Panc1 (cell line): ENCODE measurements around the gene CFAP299. TPM values are rescaled to one million over a fixed set of nuclear protein-coding genes. Genes with fewer than 3 reads are reported as not detected.

ENCODE experiments used
- ATAC-seq: fragments of 200-7000 bp; cut with Tn5 transposase; 2 replicates; pipeline ENCODE4 v1.9.1; 2020; ENCODE audit warnings: mild to moderate bottlenecking, moderate library complexity
- BruUV-seq: library from RNA; stranded (reverse); fragments of 400-500 nt; replicated peaks from 2 replicates; lab custom pipeline; 2021; lab: Mats Ljungman, UMichigan
- CTCF ChIA-PET: fragments of 300-600 bp; sonication (Branson Sonifier 250); formaldehyde crosslinking; loops from one replicate; lab custom pipeline; 2022; ENCODE audit warnings: antibody characterized with exemption; lab: Charles Lee
- POLR2A ChIA-PET: fragments of 300-600 bp; sonication (Branson Sonifier 250); formaldehyde crosslinking; loops from one replicate; lab custom pipeline; 2022; ENCODE audit warnings: antibody characterized with exemption; lab: Charles Lee
- DNase-seq: peaks from one replicate; pipeline ENCODE4 v3.0.0-alpha.2; 2010; ENCODE audit warnings: low read depth, low spot score
- H3K27ac ChIP-seq: 2 replicates; pipeline ENCODE4 v1.5.1; 2011; ENCODE audit warnings: mild to moderate bottlenecking, low read length, inconsistent platforms
- H3K27me3 ChIP-seq: fragments of 200-500 bp; sonication (Bioruptor generic); 2 replicates; pipeline ENCODE4 v1.6.0; 2014; ENCODE audit warnings: low read length, inconsistent platforms; ENCODE audit not compliant: control insufficient read depth, insufficient read depth
- H3K36me3 ChIP-seq: fragments of 200-500 bp; sonication (Bioruptor generic); 2 replicates; pipeline ENCODE4 v1.5.1; 2014; ENCODE audit warnings: inconsistent platforms, mild to moderate bottlenecking, low read length, moderate library complexity; ENCODE audit not compliant: control insufficient read depth, insufficient read depth
- H3K4me1 ChIP-seq: 2 replicates; pipeline ENCODE4 v1.5.1; 2011; ENCODE audit warnings: inconsistent platforms, mild to moderate bottlenecking, low read length, moderate library complexity; ENCODE audit not compliant: control insufficient read depth, insufficient read depth
- H3K4me3 ChIP-seq, 2 experiments: 2 replicates each; pipeline ENCODE4 v1.5.1; 2011 to 2012; ENCODE audit warnings: low read depth in 2 of 2, low read length in 2 of 2, mild to moderate bottlenecking in 2 of 2, inconsistent platforms in 1 of 2, moderate library complexity in 1 of 2
- H3K9me3 ChIP-seq: fragments of 200-500 bp; sonication (Bioruptor generic); 2 replicates; pipeline ENCODE4 v1.5.1; 2014; ENCODE audit warnings: low read depth, mild to moderate bottlenecking, inconsistent platforms, low read length, moderate library complexity; ENCODE audit not compliant: control insufficient read depth, insufficient read depth
- POLR2AphosphoS5 ChIP-seq: IDR thresholded peaks from 2 replicates; pipeline ENCODE4 v1.6.1; 2012; ENCODE audit warnings: mild to moderate bottlenecking, low read depth, low read length, moderate library complexity
- SIN3A ChIP-seq: IDR thresholded peaks from 2 replicates; pipeline ENCODE4 v1.6.1; 2012; ENCODE audit warnings: low read depth, mild to moderate bottlenecking, low read length, moderate library complexity, borderline replicate concordance; ENCODE audit not compliant: insufficient read depth
- TCF7L2 ChIP-seq: IDR thresholded peaks from 2 replicates; pipeline ENCODE4 v1.6.1; 2011; ENCODE audit warnings: mild to moderate bottlenecking, low read depth, low read length, inconsistent platforms
- in situ Hi-C: cut with HindIII; loops from 2 replicates; pipeline ENCODE4 v1.10.0; 2016; ENCODE audit warnings: low sequenced_read_pairs, low pct_unique_long_range_greater_than_20kb
- intact Hi-C: fragments of 100-400 bp; cut with micrococcal nuclease; formaldehyde crosslinking; loops from one replicate; pipeline ENCODE4 v1.10.0; 2022; ENCODE audit not compliant: unreplicated experiment
- total RNA-seq: library from RNA; stranded (reverse); gene quantifications from one replicate; pipeline ENCODE4 v1.2.1, GENCODE V29; 2021; ENCODE audit not compliant: unreplicated experiment
- TF ChIP-seq, protein P1 (sequence below): fragments of 450-650 bp; IDR thresholded peaks from 2 replicates; pipeline ENCODE4 v1.5.1; 2017; ENCODE audit warnings: mild to moderate bottlenecking
- TF ChIP-seq, protein P2 (sequence below), 2 experiments: IDR thresholded peaks; 2 replicates each; pipeline ENCODE4 v1.6.1; 2011 to 2012; ENCODE audit warnings: low read depth in 2 of 2, control low read depth in 1 of 2, low read length in 1 of 2, mild to moderate bottlenecking in 1 of 2, moderate library complexity in 1 of 2; ENCODE audit not compliant: insufficient read depth in 1 of 2

CFAP299 gene
- total RNA-seq, 1 experiment from 2014 or later: not detected

DNA sequence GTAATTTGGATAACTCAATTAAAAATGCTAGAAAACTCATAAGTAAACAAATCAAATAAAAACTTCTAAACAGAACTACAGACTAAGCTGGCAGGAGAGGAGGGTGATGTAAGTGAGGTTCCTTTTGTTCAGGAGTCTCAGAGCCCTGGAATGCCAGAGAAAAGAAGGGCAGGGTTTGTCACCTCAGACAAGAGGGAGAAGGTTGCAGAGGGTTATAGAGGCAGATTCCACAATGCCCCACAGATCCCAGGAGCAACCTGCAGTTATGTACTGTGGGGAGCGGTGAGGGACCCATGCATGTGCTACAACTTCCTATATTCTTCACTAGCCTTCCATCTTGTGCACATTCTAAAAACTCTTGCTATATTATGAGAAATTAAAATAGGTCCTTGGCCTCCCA is 129.7 kb downstream of the CFAP299 start:
- in situ Hi-C loops: no loop called here
- ChIA-PET POLR2A (no interaction called here), CTCF (no interaction called here)
- H3K4me1 ChIP-seq: no peaks in the 10 kb centered on the region
- H3K36me3 ChIP-seq: no peaks in the 10 kb centered on the region
- H3K9me3 ChIP-seq: no peaks in the 10 kb centered on the region
- no TSS peak for BruUV-seq
- no peaks in the 10 kb centered on the region for H3K27me3 ChIP-seq
- no peak overlapping the region for H3K27ac ChIP-seq
- intact Hi-C loops: no loop called here
- ATAC-seq (no peak), DNase-seq (no peak)
- TF ChIP-seq TCF7L2 (no peak), SIN3A (no peak), POLR2AphosphoS5 (no peak)
- TF ChIP-seq, protein P1, sequence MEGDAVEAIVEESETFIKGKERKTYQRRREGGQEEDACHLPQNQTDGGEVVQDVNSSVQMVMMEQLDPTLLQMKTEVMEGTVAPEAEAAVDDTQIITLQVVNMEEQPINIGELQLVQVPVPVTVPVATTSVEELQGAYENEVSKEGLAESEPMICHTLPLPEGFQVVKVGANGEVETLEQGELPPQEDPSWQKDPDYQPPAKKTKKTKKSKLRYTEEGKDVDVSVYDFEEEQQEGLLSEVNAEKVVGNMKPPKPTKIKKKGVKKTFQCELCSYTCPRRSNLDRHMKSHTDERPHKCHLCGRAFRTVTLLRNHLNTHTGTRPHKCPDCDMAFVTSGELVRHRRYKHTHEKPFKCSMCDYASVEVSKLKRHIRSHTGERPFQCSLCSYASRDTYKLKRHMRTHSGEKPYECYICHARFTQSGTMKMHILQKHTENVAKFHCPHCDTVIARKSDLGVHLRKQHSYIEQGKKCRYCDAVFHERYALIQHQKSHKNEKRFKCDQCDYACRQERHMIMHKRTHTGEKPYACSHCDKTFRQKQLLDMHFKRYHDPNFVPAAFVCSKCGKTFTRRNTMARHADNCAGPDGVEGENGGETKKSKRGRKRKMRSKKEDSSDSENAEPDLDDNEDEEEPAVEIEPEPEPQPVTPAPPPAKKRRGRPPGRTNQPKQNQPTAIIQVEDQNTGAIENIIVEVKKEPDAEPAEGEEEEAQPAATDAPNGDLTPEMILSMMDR: no peak
- TF ChIP-seq, protein P2, sequence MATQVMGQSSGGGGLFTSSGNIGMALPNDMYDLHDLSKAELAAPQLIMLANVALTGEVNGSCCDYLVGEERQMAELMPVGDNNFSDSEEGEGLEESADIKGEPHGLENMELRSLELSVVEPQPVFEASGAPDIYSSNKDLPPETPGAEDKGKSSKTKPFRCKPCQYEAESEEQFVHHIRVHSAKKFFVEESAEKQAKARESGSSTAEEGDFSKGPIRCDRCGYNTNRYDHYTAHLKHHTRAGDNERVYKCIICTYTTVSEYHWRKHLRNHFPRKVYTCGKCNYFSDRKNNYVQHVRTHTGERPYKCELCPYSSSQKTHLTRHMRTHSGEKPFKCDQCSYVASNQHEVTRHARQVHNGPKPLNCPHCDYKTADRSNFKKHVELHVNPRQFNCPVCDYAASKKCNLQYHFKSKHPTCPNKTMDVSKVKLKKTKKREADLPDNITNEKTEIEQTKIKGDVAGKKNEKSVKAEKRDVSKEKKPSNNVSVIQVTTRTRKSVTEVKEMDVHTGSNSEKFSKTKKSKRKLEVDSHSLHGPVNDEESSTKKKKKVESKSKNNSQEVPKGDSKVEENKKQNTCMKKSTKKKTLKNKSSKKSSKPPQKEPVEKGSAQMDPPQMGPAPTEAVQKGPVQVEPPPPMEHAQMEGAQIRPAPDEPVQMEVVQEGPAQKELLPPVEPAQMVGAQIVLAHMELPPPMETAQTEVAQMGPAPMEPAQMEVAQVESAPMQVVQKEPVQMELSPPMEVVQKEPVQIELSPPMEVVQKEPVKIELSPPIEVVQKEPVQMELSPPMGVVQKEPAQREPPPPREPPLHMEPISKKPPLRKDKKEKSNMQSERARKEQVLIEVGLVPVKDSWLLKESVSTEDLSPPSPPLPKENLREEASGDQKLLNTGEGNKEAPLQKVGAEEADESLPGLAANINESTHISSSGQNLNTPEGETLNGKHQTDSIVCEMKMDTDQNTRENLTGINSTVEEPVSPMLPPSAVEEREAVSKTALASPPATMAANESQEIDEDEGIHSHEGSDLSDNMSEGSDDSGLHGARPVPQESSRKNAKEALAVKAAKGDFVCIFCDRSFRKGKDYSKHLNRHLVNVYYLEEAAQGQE (IDR thresholded peaks at IDR 0.05; ENCODE audit: insufficient read depth in 1 of 2, low read depth in 2 of 2, low read length in 1 of 2): no peak
- no peak overlapping the region for H3K4me3 ChIP-seq

DNA sequence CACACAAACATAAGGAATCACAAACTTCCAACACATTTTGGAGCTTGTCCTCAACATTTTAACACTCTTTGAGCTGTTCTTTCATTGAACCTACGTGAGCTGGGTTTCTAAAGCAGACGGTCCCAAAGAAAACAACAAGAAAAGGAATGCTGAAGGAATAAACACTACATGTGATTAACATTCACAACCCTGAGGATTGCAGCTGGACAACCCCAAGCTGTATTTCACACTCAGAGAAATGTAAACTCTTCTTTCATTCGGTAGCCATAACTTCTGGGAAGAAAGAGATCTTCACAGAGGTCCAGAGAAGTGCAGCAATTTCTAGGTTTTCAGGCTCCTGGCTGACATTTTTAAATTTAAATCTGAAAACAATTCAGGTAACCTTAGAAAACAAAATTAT is 130.2 kb downstream of the CFAP299 start:
- intact Hi-C loops: no loop called here
- no peak for TF ChIP-seq SIN3A
- TF ChIP-seq, protein P2 (IDR thresholded peaks at IDR 0.05; ENCODE audit: insufficient read depth in 1 of 2, low read depth in 2 of 2, low read length in 1 of 2): no peak
- TF ChIP-seq, protein P1: no peak
- TF ChIP-seq POLR2AphosphoS5: no peak
- TF ChIP-seq TCF7L2: no peak
- Histone ChIP-seq H3K27ac (no peak overlapping the region), H3K4me3 (no peak overlapping the region), H3K4me1 (no peaks in the 10 kb centered on the region), H3K36me3 (no peaks in the 10 kb centered on the region), H3K9me3 (no peaks in the 10 kb centered on the region), H3K27me3 (no peaks in the 10 kb centered on the region)
- ChIA-PET CTCF (no interaction called here), POLR2A (no interaction called here)
- no peak for ATAC-seq
- in situ Hi-C loops: no loop called here
- no TSS peak for BruUV-seq
- DNase-seq: no peak
